GM21723 (cell line): ENCODE results near the gene SBNO1.
"Not testable (repeated sequence)": the region's sequence is repeated elsewhere in the genome, so short reads cannot be mapped to it uniquely, and the experiment has no call there.

Experiments used
- ATAC-seq: cut with Tn5 transposase; IDR thresholded peaks from one replicate; pipeline ENCODE4 v1.9.1; 2021; ENCODE audit warnings: mild to moderate bottlenecking, moderate library complexity; ENCODE audit not compliant: unreplicated experiment

SBNO1 gene

DNA sequence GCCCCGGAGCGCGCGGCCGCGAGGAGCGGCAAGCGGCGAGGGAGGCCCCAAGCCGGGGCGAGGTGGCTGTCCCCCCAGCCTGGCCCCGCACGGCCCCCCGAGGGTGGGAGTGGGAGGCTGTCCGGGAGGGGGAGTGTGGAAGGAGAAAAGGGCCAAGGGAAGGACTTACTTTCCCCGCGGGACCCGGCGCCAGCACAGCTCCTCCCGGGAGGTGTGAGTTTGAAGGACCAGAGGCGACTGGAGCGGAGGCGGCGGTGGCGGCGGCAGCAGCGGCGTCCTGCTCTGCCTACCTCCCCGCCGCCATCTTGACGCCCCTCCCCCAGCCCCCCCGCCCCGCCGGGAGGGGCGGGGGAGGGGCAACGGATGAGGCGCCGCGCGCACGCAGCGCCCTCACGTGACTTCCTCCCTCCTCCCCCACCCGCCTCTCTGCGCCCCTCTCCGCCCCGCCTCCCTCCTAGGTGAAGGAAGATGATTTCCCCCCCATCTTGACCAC, at the start of gene SBNO1:
Gene SBNO1, minus strand, starts transcription at position 316 of the 493 bp plus-strand sequence. CDS start 14,406 bp downstream, outside the sequence.
- peak; percentile 37 for ATAC-seq

DNA sequence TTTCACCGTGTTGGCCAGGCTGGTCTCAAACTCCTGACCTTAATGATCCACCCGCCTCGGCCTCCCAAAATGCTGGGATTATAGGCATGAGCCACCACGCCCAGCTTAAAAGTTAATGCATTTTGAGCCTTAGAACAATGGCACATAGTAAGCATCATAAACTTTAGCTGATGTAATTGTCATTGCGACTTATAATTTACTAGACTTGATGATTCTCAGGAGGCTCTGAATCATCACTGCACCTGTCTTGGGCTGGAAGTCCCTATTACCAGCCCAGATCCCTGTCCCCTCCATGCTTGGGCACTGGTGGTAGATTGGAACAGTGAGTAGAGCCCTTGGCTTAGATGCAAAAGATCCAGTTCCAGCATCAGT, 45.4 kb upstream of the SBNO1 start:
- ATAC-seq = no peak

DNA sequence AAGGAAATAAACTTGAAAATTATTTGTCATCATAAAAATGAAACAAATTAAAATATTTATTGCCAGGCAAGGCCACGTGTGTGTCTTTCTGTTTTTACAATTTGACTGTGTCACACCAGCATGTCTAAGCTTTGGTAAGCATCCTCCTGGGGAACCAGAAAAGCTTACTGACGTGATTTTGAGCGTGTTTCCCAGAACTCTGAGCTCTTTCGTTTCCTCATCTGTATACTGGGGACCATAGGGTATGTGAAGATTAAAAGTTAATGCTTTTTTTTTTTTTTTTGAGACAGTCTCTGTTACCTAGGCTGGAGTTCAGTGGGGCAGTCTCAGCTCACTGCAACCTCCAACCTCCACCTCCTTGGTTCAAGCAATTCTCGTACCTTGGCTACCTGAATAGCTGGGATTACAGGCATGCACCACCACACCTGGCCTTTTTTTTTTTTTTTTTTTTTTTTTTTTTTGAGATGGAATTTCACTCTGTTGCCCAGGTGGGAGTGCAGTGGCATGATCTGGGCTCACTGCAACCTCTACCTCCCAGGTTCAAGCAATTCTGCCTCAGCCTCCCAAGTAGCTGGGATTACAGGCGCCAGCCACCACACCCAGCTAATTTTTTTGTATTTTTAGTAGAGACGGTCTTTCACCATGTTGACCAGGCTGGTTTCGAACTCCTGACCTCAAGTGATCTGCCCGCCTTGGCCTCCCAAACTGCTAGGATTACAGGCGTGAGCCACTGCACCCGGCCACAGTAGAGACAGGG, 44.8 kb upstream of the SBNO1 start:
- peak; percentile 49 for ATAC-seq

DNA sequence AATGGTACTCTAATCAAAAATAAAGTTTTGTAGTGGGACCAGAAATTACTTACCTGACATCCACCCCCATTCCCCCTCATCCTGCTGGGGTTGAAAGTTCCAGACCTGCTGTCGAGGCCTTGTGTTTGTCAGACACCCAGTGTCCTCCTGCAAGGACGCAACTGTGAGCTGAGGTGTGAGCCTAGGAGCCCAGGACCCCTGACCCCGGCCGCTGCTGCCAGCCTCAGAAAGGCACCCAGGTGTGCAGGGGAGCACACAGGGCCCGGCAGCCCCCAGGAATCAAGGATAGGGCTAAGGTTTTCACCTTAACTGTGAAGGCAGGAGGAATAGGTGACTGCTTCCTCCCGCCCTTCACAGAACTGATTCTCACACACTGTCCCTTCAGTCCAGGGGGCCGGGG, 44.0 kb upstream of the SBNO1 start:
- ATAC-seq = not testable (repeated sequence)

DNA sequence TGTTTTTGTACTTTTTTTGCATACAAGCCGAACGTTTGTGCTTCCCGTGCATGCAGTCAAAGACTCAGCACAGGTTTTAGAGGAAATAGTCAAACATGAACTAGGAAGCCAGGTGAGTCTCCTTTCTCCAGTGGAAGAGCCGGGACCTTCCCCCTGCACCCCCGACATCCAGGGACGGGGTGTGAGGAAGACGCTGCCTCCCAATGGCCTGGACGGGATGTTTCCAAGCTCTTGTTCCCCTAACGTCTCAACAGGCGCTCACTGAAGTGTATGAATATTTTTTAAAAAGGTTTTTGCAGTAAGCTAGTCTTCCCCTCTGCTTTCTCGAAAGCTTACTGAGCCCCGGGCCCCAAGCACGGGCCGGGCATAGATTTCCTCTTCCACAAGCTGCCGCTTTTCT, 43.3 kb upstream of the SBNO1 start:
- ATAC-seq = not testable (repeated sequence)

DNA sequence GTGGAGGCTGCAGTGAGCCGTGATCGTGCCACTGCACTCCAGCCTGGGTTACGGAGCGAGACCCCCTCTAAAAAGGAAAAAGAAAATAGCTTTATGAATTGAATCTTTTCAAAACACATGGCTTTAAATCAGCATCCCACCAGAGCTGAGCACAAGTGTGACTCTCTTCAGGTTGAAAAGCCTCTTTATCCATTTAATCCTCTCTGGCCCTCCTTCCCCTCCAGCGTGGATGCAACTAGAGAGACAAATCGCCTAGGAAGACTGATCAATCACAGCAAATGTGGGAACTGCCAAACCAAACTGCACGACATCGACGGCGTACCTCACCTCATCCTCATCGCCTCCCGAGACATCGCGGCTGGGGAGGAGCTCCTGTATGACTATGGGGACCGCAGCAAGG, 42.6 kb upstream of the SBNO1 start:
- ATAC-seq = not testable (repeated sequence)

DNA sequence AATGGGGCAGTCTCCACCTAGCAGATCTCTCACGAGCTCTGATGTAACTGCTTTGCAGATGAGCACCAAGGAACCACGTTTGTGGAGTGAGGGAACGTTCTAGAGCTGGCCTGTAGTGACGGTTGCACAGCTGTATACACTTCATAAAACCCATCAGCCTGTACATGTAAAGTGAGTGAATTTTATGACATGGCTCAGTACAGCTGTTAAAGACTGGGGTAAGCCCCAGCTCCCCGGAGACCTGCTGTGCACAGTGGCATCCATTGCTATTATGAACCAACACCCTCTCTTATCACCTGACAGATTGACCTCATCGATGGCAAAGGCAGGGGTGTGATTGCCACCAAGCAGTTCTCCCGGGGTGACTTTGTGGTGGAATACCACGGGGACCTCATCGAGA, 39.9 kb upstream of the SBNO1 start:
- no peak for ATAC-seq

DNA sequence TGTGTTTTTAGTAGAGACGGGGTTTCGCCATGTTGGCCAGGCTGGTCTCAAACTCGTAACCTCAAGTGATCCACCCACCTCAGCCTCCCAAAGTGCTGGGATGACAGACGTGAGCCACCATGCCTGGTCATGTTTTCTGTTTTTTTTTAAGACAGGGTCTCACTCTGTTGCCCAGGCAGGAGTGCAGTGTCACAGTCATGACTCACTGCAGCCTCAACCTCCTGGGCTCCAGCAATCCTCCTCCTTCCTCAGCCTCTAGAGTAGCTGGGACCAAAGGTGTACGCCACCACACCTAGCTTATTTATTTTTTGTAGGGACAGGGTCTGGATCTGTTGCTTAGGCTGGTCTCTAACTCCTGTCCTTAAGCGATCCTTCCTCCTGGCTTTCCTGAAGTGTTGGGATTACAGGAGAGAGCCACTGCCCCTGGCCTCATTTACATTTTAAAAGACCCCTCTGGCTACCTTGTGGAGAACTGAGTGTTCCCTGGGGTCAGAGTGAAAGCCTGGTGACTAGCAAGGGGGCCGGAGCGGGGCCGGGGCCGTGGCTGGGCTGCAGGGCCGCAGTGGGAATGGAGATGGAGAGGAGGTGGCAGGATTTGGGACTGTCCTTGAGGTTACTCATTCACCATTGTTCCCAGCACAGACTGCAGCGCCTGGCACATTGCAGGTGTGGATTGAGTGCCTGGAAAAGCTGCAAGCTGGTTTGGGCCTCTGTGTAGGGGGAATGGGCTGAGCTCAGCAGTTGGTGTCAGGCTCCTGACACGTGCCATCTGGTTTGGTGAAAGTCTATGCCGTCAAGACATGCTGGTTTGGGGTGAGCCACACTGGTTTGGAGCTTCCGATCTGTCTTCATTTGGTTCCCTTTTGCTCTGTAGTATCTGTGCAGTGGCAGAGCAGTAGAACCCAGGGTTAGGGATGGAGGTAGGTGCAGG, 37.4 kb upstream of the SBNO1 start:
- ATAC-seq = no peak

DNA sequence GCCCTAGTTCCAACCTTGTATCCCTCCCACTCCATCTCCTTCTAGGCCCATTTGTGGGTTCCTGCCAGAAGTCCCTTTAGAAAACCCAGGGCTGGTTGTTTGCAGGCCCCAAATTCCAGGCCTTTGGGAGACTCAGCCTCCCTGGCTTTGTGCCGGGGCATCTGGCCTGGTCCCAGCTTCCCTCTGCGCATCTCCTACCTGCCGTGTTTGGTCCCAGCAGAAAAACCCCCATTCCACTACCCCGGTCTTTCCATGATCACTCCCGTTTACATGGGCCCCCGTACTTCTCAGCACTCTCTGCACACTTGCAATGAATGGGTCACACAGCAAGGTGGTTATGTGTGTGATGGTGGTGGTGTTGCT, 34.6 kb upstream of the SBNO1 start:
- no peak for ATAC-seq

DNA sequence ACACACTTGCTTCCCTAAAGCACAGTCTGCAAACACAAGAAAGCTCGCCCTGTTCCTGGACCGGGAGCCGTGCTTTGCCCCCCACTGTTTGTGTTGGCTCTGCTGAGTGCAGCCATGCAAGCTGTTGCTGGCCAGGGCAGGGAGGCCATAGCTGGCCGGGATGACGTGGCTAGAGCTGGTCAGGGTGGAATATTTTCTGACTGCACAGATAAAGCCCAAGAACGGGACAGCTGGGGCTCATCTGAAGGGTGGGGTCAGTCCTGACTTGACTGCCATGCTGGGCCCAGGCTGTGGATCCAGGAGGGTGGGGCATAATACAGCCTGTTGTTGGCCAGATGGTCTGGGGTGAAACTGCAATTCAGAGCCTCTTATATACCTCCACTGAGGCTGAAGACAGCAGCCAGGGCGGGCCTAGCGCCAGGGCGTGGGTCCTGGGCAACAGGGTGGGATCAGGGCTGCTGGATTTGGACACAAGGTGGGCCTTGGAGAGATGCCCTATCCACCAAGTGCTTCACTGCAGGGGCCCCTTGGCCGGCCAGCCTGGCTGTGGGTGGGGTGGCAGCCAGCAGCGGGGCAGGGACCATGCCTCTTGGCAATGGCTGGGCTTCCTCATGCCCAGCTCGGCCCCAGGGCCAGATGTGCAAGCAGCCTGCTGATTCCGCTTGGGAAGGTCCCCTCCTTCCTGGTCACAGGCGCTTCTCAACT, 34.1 kb upstream of the SBNO1 start:
- ATAC-seq = no peak

DNA sequence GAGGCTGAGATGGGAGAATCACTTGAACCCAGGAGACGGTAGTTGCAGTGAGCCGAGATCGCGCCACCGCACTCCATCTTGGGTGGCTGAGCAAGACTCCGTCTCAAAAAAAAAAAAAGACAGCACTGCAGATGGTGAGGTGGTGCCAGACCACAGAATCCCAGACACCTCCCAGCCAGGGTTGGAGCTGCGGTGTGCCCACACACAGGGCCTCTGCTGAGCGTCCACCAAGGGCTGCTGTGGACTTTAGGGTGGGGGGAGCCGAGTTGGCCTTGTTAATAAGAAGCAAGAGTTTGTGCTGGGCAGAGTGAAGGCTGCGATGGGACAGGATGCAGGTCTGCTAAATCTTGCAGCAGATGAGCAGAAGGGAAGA, 33.5 kb upstream of the SBNO1 start:
- ATAC-seq = no peak

DNA sequence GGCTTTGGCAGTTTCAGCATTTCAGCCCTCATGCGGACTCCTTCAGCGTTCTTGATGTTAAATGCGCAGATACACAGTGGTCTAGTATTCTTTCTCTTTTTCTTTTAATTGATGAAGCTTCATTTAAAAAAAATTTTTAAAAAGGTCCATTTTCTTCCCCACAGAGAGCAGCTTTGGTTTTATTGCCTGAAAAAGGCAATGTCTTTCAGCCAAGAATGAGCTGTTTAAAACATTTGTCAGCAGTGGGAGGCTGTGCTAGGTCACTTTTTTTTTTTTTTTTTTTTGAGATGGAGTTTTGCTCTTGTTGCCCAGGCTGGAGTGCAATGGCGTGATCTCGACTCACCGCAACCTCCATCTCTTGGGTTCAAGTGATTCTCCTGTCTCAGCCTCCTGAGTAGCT, 32.8 kb upstream of the SBNO1 start:
- ATAC-seq = no peak

DNA sequence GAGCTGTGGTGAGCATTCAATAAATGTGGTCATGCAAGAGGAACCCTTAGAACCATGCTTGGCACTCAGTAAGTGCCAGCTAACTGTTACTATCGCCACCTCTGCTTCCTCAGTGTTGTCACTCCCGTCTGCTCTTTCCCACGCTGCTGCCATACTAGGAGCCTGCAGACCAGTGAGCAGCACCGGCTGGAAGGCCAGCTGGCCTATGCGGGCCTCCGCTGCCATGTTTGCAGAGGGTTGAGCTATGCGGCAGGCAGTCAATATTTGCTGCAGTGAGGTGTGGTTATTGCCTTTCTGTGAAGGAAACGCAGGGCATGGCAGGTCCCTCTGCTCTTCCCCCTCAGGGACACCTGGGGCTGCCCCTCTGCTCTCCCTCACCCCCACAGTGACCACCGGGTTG, 32.3 kb upstream of the SBNO1 start:
- ATAC-seq = no peak

DNA sequence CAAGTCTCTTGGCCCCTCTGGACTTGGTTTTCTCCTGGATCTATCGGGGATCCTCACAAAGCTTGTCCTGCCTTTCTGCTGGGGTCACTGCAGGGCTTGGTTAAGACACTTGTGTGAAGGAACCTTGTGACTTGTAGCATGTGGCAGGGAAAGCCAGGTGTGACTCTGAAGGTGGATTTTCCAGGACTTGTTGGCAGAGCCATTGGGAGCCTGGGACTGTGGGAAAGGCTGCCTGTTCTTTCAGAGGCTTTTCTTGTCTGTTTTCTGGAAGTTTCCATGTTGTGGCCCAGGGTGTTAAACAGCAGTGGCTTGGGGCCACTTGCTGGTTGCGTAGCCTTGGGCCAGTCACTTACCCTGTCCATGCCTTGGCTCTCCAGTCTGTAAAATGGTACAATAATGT, 31.9 kb upstream of the SBNO1 start:
- ATAC-seq = no peak

DNA sequence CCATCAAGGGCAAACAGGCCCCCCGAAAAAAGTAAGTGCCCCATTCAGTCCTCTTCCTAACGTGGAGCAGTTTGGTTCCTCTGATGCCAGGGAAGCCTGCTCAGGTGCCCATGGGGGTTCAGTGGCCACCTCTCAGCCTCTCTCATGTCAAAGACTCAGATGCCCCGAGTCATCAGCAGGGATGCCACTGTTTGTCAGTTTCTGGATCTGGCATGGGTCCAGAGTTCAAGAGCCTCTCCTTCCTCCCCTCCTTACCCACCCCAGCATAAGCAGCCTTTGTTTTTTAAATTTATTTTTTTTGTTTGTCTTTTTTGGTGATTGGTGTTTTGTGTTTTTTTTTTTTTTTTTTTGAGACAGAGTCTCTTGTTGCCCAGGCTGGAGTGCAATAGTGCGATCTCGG, 30.6 kb upstream of the SBNO1 start:
- no peak for ATAC-seq

DNA sequence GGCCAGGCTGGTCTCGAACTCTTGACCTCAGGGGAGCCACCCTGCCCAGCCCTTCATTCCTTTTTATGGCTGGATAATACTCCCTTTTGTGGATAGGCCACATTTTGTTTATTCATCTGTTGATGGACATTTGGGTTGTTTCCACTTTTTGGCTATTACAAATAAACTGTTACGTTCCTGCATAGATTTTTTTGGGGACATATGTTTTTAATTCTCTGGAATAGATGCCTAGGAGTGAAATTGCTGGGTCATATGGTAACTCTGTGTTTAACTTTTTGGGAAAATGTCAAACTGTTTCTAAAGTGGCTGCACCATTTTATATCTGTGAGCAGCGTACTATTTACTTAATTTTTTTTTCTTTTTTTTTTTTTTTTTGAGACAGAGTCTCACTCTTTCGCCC, 29.1 kb upstream of the SBNO1 start:
- ATAC-seq = no peak

DNA sequence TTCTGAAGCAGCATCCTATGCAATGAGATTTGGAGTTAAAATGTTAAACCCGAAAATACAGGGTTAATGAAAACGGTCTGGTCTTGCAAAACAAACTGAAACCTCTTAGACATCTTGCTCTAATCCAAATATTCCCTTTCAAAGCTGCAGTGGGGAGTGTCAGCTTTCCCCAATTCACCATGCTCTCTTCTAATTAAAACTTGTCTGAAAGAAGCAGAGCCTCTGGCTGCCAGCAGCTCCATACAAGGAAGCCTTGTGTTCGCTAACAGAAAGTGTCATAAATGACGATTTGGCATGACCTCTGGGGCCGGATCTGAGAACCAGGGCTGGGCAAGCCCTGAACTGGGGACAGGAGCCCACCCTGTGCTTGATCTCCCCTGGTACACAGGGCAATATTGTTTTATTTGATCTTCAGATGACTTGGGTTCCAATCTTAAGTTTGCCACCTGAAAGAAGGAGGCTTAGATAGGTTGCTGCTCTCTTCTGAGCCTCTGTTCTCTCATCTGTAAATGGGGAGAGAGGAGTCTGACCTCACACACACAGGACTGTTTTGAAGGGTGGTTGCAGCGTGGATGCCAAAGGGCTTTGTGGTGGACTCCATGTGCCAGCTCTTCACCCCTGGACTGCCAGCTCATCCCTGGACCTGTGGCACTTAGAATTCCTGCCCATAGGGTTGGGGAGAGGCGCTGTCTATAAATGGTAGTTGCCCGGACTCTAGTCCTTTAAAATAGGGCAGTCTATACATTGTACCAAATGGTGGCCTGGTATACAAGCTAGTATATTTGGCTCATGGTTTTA, 27.1 kb upstream of the SBNO1 start:
- ATAC-seq = no peak

DNA sequence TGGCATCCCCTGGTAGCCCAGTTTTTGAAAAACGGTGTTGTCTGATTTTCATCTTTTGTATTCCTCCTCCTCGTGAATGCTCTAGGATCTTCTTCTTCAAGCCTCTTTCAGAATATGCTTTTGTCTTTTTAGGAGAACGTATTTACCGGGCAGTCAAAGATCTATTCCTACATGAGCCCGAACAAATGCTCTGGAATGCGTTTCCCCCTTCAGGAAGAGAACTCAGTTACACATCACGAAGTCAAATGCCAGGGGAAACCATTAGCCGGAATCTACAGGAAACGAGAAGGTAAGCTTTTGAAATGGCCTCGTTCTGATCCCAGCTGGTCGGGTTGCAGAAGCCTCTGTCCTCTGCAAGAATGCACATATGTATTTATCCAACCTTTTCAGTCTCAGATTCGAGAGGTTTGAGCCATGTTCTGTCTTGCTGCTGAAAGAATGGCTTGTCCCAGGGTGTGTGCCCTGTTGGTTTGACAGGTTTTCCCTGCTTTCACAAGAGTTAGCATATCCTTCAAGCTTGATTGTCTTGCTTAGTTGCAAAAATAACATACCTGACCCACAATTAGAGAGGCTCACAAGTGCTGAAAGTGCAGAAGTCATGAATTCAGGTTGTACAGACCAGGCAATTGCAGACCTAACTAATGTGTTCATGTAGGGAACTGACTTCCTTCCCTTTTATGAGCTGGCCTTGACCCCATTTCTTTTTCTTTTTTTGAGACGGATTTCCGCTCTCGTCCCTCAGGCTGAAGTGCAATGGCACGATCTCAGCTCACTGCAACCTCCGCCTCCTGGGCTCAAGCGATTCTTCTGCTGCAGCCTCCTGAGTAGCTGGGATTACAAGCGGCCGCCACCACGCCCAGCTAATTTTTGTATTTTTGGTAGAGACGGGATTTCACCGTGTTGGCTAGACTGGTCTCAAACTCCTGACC, 26.1 kb upstream of the SBNO1 start:
- ATAC-seq = no peak

DNA sequence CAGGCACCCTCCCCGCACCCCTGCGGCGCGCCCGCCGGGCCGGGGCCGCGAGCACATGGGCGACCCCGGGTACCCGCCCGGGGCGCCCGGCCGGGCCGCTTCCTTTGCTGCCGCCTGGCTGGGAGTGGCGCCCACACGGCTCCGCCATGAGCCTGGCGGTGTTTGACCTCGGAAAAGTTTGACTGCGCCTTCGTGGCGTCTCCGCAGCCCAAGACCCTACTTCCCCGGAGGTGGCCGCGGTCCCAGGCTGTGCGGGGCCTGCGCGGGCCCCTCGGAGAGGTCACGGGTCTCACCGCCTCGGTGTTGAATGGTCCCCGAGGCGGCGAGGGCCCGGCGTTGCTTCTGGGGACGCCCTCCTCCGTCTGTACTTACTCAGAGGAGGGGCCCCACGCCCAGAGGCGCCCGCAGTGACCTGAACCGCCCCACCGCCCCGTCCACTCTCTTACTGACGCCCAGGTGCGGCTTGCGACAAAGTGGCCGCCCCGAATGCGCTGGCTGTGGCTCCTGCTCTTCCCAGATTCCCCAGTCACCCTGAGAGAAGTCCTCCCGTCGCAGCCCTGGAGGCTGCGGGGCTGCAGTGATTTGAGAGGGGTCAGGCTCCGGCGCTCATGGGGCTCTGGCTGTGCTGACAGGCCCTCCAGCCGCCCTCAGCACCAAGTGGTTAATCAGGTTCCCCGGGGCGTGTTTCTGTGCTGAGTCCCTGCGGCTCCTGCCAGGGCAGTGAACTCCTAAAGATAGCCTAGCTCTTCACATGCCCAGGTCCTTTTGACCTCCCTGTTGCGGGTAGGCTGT, 25.1 kb upstream of the SBNO1 start:
- ATAC-seq = peak; percentile 24
